Karpas-422 (cell line): Measurements from ENCODE around the gene PTPRG. TPM values are rescaled to one million over a fixed set of nuclear protein-coding genes. Genes with fewer than 3 reads are reported as not detected.

Experiments
- DNase-seq: peaks from one replicate; pipeline ENCODE4 v3.0.0-alpha.2; 2015
- H2AFZ ChIP-seq: fragments of 200-600 bp; sonication (generic); 2 replicates; pipeline ENCODE4 v1.6.1; 2014; ENCODE audit warnings: antibody characterized with exemption, low read length, mixed read lengths
- H3K27ac ChIP-seq: fragments of 200-600 bp; sonication (generic); 2 replicates; pipeline ENCODE4 v1.5.1; 2014; ENCODE audit warnings: mild to moderate bottlenecking, low read length, moderate library complexity
- H3K27me3 ChIP-seq: fragments of 200-600 bp; sonication (generic); 2 replicates; pipeline ENCODE4 v1.6.1; 2014; ENCODE audit warnings: low read length, mixed read lengths
- H3K36me3 ChIP-seq: fragments of 200-600 bp; sonication (generic); 2 replicates; pipeline ENCODE4 v1.6.1; 2014; ENCODE audit warnings: low read length, mixed read lengths; ENCODE audit not compliant: insufficient read depth
- H3K4me1 ChIP-seq: fragments of 200-600 bp; sonication (generic); 2 replicates; pipeline ENCODE4 v1.6.1; 2014; ENCODE audit warnings: mild to moderate bottlenecking, low read length, mixed read lengths
- H3K4me2 ChIP-seq: fragments of 200-600 bp; sonication (generic); 2 replicates; pipeline ENCODE4 v1.6.1; 2014; ENCODE audit warnings: low read length, low read depth, mild to moderate bottlenecking; ENCODE audit not compliant: poor library complexity, severe bottlenecking
- H3K4me3 ChIP-seq: fragments of 200-600 bp; sonication (generic); 2 replicates; pipeline ENCODE4 v1.5.1; 2014; ENCODE audit warnings: mild to moderate bottlenecking, antibody characterized with exemption, low read length, mixed read lengths
- H3K79me2 ChIP-seq: fragments of 200-600 bp; sonication (generic); 2 replicates; pipeline ENCODE4 v1.6.1; 2014; ENCODE audit warnings: mild to moderate bottlenecking, low read length, mixed read lengths
- H3K9ac ChIP-seq: fragments of 200-600 bp; sonication (generic); 2 replicates; pipeline ENCODE4 v1.6.0; 2014; ENCODE audit warnings: low read length
- H3K9me2 ChIP-seq: fragments of 200-600 bp; sonication (generic), shearing (Covaris generic); replicated peaks from 2 replicates; pipeline ENCODE4 v1.6.0; 2014; ENCODE audit warnings: mild to moderate bottlenecking, low read length, moderate library complexity; ENCODE audit not compliant: insufficient read depth
- H3K9me3 ChIP-seq: fragments of 300-700, 200-600 bp; sonication (generic); 2 replicates; pipeline ENCODE4 v1.6.1; 2014; ENCODE audit warnings: low read length, mixed read lengths
- H4K20me1 ChIP-seq: fragments of 200-600 bp; sonication (generic); 2 replicates; pipeline ENCODE4 v1.6.1; 2014; ENCODE audit warnings: mild to moderate bottlenecking, antibody characterized with exemption, low read length, low read depth; ENCODE audit not compliant: insufficient read depth
- total RNA-seq: library from RNA; depleted of rRNA; stranded (reverse); fragments of >200 nt; shearing (Covaris generic); gene quantifications from 2 replicates; pipeline ENCODE4 v1.2.3, GENCODE V29; 2014; ENCODE audit warnings: low replicate concordance

PTPRG gene
- total RNA-seq, 1 experiment from 2014 or later, result not detected

DNA sequence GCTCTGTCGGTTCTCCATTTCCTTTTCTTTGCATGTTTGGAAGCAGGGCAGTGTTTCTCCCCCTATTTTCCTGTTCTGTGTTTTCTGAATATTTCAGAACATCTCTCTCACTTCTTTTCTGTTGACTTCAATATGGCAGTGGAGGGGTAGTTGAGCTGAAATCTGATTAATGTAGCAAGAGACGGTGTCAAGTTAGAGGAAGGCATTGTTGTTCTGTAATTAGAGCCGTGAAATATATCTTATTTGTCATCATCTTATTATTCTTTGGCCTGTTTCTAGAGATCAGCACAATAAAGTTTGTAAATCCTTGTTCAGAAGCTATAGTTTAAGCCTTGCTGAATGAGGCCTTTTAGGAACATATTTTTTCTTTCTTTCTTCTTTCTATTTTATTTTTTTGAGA, 353.9 kb downstream of the PTPRG start:
- Histone ChIP-seq H2AFZ (no peak overlapping the region), H4K20me1 (no peaks in the 10 kb centered on the region), H3K4me3 (no peak overlapping the region), H3K36me3 (no peaks in the 10 kb centered on the region), H3K4me1 (no peaks in the 10 kb centered on the region), H3K9ac (no peak overlapping the region), H3K9me2 (no peaks in the 10 kb centered on the region), H3K9me3 (peaks cover 4% of the 10 kb centered on the region; the same call in 1 of the 2 replicates), H3K79me2 (no peaks in the 10 kb centered on the region), H3K27me3 (no peaks in the 10 kb centered on the region), H3K4me2 (no peak overlapping the region), H3K27ac (no peak overlapping the region)
- DNase-seq, result no peak

DNA sequence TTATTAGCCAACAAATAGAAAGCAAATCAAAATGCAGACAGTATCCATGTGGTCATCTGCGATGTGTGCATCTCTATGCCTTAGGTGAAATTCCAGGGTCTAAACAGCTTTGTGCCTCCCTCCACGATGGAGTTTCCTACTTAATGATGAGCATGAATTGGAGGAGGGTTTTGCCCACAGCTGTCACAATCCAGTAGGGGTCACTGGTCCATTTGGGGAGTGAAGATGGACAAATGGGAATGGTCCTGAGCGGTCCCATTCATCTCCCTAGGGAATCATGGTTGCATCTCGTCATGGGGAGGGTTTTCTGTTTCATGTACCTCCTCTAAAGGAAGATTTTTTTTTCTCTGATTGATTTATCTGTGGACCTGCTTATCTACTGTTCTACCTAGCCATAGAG, 358.0 kb downstream of the PTPRG start:
- Histone ChIP-seq H3K9me3 (no peaks in the 10 kb centered on the region), H3K27ac (no peak overlapping the region), H3K27me3 (no peaks in the 10 kb centered on the region), H3K4me1 (no peaks in the 10 kb centered on the region), H2AFZ (no peak overlapping the region), H3K4me2 (no peak overlapping the region), H3K4me3 (no peak overlapping the region), H3K9ac (no peak overlapping the region), H4K20me1 (no peaks in the 10 kb centered on the region), H3K36me3 (no peaks in the 10 kb centered on the region), H3K9me2 (no peaks in the 10 kb centered on the region), H3K79me2 (no peaks in the 10 kb centered on the region)
- no peak for DNase-seq

DNA sequence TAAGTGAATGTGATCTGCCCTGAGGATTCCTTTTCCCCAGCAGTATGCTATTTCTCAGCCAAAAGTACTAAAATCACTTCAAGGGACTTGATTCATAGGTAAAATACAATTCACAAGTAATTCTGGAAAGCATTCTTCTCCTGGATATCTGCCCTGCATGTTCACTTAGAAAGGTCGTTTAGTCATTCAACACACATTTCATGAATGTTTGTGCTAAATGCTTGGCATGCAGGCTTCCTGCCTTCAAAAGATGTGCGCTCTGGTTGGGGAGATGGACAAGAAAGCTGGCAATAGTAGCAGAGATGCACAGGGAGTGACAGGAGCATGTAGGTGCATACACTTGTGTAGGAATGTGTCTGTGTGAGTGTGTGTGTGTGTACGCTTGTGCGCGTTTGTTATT, 360.7 kb downstream of the PTPRG start:
- H3K4me1 ChIP-seq, result no peaks in the 10 kb centered on the region
- H3K27ac ChIP-seq, result no peak overlapping the region
- no peaks in the 10 kb centered on the region for H3K79me2 ChIP-seq
- DNase-seq, result no peak
- no peak overlapping the region for H3K9ac ChIP-seq
- H3K27me3 ChIP-seq, result no peaks in the 10 kb centered on the region
- H3K9me2 ChIP-seq, result no peaks in the 10 kb centered on the region
- no peak overlapping the region for H3K4me3 ChIP-seq
- H4K20me1 ChIP-seq, result no peaks in the 10 kb centered on the region
- H3K9me3 ChIP-seq, result no peaks in the 10 kb centered on the region
- H3K4me2 ChIP-seq, result no peak overlapping the region
- H2AFZ ChIP-seq, result no peak overlapping the region
- no peaks in the 10 kb centered on the region for H3K36me3 ChIP-seq

DNA sequence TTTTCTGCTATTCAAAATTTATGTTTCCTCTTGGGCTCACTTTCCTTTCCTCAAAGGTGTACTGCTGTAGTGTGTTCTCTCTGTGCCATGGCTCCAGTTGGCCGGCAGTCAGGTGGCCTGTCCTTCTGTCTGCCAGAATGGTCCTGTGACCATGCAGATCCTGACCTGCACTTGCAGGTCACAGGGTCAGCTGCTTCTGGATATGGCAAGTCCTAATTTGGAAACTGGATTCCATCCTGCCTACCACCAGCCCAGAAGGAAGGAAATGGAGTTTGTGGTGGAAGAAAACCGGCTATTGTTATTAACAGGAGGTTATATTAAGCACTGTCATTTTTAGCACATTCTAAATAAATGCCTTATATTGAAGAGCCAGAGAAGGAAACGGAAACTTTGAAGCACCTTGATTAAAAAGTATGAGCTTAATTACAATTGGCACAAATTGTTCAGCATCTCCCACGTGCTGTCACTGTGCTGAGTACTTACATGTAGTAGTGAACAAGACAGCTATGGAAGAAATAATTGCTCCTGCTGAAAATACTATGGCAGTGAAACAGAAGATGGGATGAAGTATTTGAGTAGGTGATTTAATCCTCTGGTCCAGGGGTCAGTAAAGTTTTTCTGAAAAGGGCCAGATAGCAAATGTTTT, 362.8 kb downstream of the PTPRG start:
- Histone ChIP-seq H3K36me3 (no peaks in the 10 kb centered on the region), H3K9me3 (no peaks in the 10 kb centered on the region), H3K9ac (no peak overlapping the region), H3K4me1 (no peaks in the 10 kb centered on the region), H4K20me1 (no peaks in the 10 kb centered on the region), H3K27ac (no peak overlapping the region), H2AFZ (no peak overlapping the region), H3K27me3 (no peaks in the 10 kb centered on the region), H3K4me3 (no peak overlapping the region), H3K4me2 (no peak overlapping the region), H3K9me2 (no peaks in the 10 kb centered on the region), H3K79me2 (no peaks in the 10 kb centered on the region)
- DNase-seq, result no peak

DNA sequence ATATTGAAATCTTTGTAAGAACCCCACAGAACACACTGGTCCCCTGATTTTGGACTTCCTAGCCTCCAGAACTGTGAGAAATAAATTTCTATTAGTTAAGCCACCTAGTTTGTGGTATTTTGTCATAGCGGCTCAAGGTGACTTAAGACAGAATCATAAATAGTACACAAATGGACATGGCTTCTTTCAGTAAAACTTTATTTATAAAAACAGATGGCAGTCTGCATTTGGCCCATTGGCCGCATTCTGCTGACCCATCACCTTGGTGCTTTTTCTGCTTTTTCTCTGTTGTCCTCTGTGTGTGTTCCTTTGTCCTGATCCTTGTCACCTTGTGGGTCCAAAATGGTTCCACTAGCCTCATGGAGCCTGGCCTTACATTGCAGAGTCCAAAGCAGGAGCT, 363.6 kb downstream of the PTPRG start:
- Histone ChIP-seq H2AFZ (no peak overlapping the region), H3K9ac (no peak overlapping the region), H3K4me2 (no peak overlapping the region), H3K27ac (no peak overlapping the region), H3K9me3 (no peaks in the 10 kb centered on the region), H3K27me3 (no peaks in the 10 kb centered on the region), H3K36me3 (no peaks in the 10 kb centered on the region), H3K79me2 (no peaks in the 10 kb centered on the region), H3K9me2 (no peaks in the 10 kb centered on the region), H3K4me3 (no peak overlapping the region), H4K20me1 (no peaks in the 10 kb centered on the region), H3K4me1 (no peaks in the 10 kb centered on the region)
- DNase-seq, result no peak

DNA sequence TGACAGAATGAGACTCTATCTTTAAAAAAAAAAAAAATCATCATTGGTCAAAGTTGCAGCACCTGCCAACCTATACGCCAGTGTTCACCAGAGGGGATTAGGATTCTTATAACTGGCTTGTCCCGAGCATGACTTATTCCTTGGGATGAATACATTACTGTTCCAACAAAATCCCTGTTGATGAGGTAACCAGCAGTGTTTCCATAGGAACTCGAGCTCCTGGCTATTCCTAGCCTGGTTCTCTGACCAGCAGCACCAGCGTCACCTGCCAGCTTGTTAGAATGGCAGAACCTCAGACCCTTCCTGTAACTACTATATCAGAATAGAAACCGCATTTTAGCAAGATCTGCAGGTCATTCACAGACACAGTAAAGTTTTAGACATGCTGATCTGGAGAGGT, 364.4 kb downstream of the PTPRG start:
- Histone ChIP-seq H3K9ac (no peak overlapping the region), H3K4me1 (no peaks in the 10 kb centered on the region), H4K20me1 (no peaks in the 10 kb centered on the region), H3K4me3 (no peak overlapping the region), H2AFZ (no peak overlapping the region), H3K79me2 (no peaks in the 10 kb centered on the region), H3K9me2 (no peaks in the 10 kb centered on the region), H3K27me3 (no peaks in the 10 kb centered on the region), H3K36me3 (no peaks in the 10 kb centered on the region), H3K27ac (no peak overlapping the region), H3K9me3 (no peaks in the 10 kb centered on the region), H3K4me2 (no peak overlapping the region)
- DNase-seq, result no peak

DNA sequence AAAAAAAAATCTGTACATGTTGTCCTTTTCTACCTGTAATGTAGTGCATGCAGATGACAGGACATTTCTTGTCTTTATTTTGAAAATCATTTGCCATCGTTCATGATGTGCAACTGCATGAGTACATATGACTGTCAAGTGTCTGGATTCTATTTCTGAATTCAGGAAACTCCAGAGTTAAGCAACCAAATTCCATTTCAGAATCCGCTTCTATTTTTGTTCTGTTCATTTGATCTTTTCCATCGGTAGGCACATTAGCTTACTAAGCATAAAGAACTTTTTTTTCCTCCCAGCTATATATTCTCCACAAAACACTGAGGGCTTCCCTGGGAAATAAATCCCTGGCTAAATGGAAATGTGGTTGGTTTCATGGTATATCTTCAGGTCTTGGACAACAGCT, 365.6 kb downstream of the PTPRG start:
- DNase-seq, result no peak
- no peaks in the 10 kb centered on the region for H3K36me3 ChIP-seq
- H3K9me3 ChIP-seq, result no peaks in the 10 kb centered on the region
- no peaks in the 10 kb centered on the region for H4K20me1 ChIP-seq
- no peak overlapping the region for H3K27ac ChIP-seq
- H3K9ac ChIP-seq, result no peak overlapping the region
- H3K4me3 ChIP-seq, result no peak overlapping the region
- H2AFZ ChIP-seq, result no peak overlapping the region
- H3K4me1 ChIP-seq, result no peaks in the 10 kb centered on the region
- no peaks in the 10 kb centered on the region for H3K9me2 ChIP-seq
- H3K4me2 ChIP-seq, result no peak overlapping the region
- no peaks in the 10 kb centered on the region for H3K79me2 ChIP-seq
- H3K27me3 ChIP-seq, result no peaks in the 10 kb centered on the region

DNA sequence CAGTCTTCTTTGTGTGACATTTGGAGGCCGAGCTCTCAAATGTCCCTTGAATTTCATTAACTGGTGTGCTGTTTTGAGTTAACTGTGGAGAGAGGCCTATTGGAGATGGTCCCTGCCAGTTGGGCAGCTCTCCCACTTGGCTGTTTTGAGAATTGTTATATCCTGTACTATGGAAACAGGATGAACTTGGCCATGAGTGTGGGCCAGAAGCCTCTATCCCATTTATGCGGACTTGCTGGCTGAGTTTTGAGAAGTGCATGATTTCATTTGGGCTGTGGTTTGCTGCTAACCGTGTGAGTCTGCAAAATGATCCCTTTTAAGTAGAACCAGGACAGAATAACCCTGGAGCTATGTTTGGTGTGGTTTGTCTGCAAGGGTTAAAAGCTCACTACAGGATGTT, 366.0 kb downstream of the PTPRG start:
- Histone ChIP-seq H3K36me3 (no peaks in the 10 kb centered on the region), H4K20me1 (no peaks in the 10 kb centered on the region), H3K9me3 (no peaks in the 10 kb centered on the region), H3K27me3 (no peaks in the 10 kb centered on the region), H2AFZ (no peak overlapping the region), H3K9me2 (no peaks in the 10 kb centered on the region), H3K27ac (no peak overlapping the region), H3K79me2 (no peaks in the 10 kb centered on the region), H3K4me2 (no peak overlapping the region), H3K9ac (no peak overlapping the region), H3K4me1 (no peaks in the 10 kb centered on the region), H3K4me3 (no peak overlapping the region)
- no peak for DNase-seq

DNA sequence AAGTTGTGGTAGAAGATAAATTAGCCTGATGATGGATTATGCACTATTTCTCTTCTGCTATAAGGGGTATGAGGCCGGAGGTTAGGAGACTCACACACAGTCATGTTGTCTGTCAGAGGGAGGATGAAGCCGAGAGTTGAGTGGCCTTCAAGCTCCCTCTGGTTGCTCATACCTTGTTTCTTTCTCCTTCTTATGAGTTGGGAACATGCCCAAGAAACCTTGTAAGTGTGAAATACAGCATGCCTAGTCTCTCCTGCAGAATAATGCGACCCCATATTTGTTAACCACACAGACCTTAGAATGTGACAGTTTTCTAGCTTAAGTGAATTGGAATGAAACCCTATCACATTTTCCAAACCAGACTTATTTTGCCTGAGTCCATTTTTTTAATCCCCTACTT, 366.7 kb downstream of the PTPRG start:
- no peak for DNase-seq

More for the DNA sequence above, 366.7 kb downstream of the PTPRG start:
- Histone ChIP-seq H3K4me1 (no peaks in the 10 kb centered on the region), H3K27ac (no peak overlapping the region), H3K9me3 (no peaks in the 10 kb centered on the region), H4K20me1 (no peaks in the 10 kb centered on the region), H3K4me3 (no peak overlapping the region), H3K4me2 (no peak overlapping the region), H3K9ac (no peak overlapping the region), H3K9me2 (no peaks in the 10 kb centered on the region), H2AFZ (no peak overlapping the region), H3K79me2 (no peaks in the 10 kb centered on the region), H3K27me3 (no peaks in the 10 kb centered on the region), H3K36me3 (no peaks in the 10 kb centered on the region)
